Measurements from ENCODE around the gene MAP2K2. TPM values are rescaled to one million over a fixed set of nuclear protein-coding genes. Genes with fewer than 3 reads are reported as not detected.

Gene MAP2K2
- total RNA-seq, 5 donors from 2014 or later (not counting 1 experiment from before 2014, with no cell fraction given) = 101 to 152 (median 141) TPM

GRCh38 chr19:4096049-4096892, 27.7 kb downstream of the MAP2K2 start:
- Histone ChIP-seq H3K4me3 (ENCODE audit: control insufficient read depth in 1 of 2, extremely low read depth in 1 of 2, low read length in 1 of 2) (no peak overlapping the region), H3K4me1 (ENCODE audit: control insufficient read depth in 1 of 2, extremely low read depth in 1 of 2, insufficient read depth in 2 of 2, low read length in 2 of 2) (no peaks in the 10 kb centered on the region), H3K36me3 (ENCODE audit: control insufficient read depth in 2 of 2, extremely low read depth in 1 of 2, insufficient read depth in 1 of 2, low read length in 1 of 2) (peaks cover 26 to 49% of the 10 kb centered on the region in 2 donors), H3K27me3 (replicated peaks in 1 of 2; ENCODE audit: control insufficient read depth in 2 of 2, extremely low read depth in 1 of 2, insufficient read depth in 2 of 2, low read length in 1 of 2) (no peaks in the 10 kb centered on the region), H3K27ac (ENCODE audit: low read length) (no peak overlapping the region), H3K9me3 (no peaks in the 10 kb centered on the region)
- DNase-seq (no peak), ATAC-seq (replicated peaks in 1 of 4) (no peak)
- H3K9me3 Mint-ChIP-seq = no peaks in the 10 kb centered on the region
- H3K4me3 Mint-ChIP-seq = no peak overlapping the region
- H3K4me1 Mint-ChIP-seq = peaks cover 0 to 4% (median 0%) of the 10 kb centered on the region in 3 donors
- ChIA-PET POLR2A (no interaction called here), CTCF (no interaction called here)
- H3K36me3 Mint-ChIP-seq = peaks cover 15% of the 10 kb centered on the region
- WGBS (ENCODE audit: insufficient coverage) = 90% methylated on average over 28 of the region's 31 CpGs
- H3K27me3 Mint-ChIP-seq = no peaks in the 10 kb centered on the region
- no peak overlapping the region for H3K27ac Mint-ChIP-seq

DNA sequence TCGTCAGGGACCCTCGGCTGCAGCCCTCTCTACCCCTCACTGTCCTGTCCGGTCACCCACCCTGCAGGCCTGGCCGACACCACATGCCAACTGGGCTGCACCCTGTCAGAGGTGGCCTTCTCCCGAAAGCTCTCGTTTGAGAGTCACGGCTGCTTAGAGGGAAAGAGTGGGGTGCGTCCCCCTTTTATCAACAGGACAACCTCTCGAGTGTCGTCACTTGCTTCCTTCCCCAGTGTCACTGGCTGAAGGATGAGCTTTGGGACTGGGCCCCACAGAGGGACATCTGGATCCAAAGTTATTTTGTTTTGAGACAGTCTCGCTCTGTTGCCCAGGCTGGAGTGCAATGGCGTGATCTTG, 28.5 kb downstream of the MAP2K2 start:
- POLR2A ChIA-PET = no interaction called here
- no peak overlapping the region for H3K4me3 Mint-ChIP-seq
- CTCF ChIA-PET = no interaction called here

DNA sequence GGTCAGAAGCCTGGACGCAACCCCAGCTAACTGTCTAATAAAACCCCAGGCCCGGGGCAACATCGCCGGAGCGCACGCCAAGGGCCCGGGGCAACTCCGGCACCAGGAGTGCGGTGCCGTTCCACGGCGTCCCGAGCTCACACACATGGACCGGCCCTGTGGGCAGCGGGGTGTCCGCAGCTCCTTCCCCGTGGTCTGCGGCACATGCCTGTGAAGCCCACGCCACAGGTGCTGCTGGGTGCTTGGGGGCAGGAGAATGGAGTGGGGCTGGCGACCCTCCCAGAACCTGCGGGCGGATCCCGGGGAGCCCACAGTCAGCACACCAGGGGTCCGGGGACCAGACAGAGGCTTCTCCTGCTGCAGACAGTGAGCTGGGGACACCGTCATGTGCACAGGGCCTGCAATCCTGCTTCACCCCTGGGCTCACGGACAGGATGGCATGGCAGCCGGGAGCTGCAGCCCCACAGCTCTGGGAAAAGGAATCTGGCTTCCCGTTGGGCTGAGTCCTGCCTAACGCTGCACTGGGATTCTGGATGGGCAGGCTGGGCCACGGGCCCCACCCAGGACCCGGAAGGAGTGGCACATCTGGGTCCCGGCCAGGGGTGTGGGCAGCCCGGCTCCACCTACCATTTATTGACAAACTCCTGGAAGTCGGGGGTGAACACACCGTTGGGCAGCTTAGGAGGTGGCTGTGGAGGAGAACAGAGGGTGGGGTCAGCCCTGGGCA, 29.0 kb downstream of the MAP2K2 start:
- H3K4me1 Mint-ChIP-seq = peaks cover 0 to 6% (median 2%) of the 10 kb centered on the region in 3 donors
- POLR2A ChIA-PET = interaction anchor here in 1 of 2 donors (0.6 kb wide), 1 partner anchor 332 kb away, joined by 3 read pairs; the partner anchor contains the start of gene MRPL54
- H3K36me3 ChIP-seq (ENCODE audit: control insufficient read depth in 2 of 2, extremely low read depth in 1 of 2, insufficient read depth in 1 of 2, low read length in 1 of 2) = peaks cover 29 to 38% of the 10 kb centered on the region in 2 donors

More for the DNA sequence above, 28.5 kb downstream of the MAP2K2 start:
- Mint-ChIP-seq H3K36me3 (peaks cover 15% of the 10 kb centered on the region), H3K9me3 (no peaks in the 10 kb centered on the region), H3K27ac (no peak overlapping the region), H3K27me3 (no peaks in the 10 kb centered on the region), H3K4me1 (peaks cover 0 to 4% (median 0%) of the 10 kb centered on the region in 3 donors)
- peaks cover 26 to 43% of the 10 kb centered on the region in 2 donors for H3K36me3 ChIP-seq (ENCODE audit: control insufficient read depth in 2 of 2, extremely low read depth in 1 of 2, insufficient read depth in 1 of 2, low read length in 1 of 2)
- no peak overlapping the region for H3K4me3 ChIP-seq (ENCODE audit: control insufficient read depth in 1 of 2, extremely low read depth in 1 of 2, low read length in 1 of 2)
- no peaks in the 10 kb centered on the region for H3K4me1 ChIP-seq (ENCODE audit: control insufficient read depth in 1 of 2, extremely low read depth in 1 of 2, insufficient read depth in 2 of 2, low read length in 2 of 2)
- ATAC-seq (replicated peaks in 1 of 4) = no peak
- no peaks in the 10 kb centered on the region for H3K27me3 ChIP-seq (replicated peaks in 1 of 2; ENCODE audit: control insufficient read depth in 2 of 2, extremely low read depth in 1 of 2, insufficient read depth in 2 of 2, low read length in 1 of 2)
- H3K27ac ChIP-seq (ENCODE audit: low read length) = no peak overlapping the region
- 100% methylated on average over 5 of the region's 12 CpGs for WGBS (ENCODE audit: insufficient coverage)
- no peaks in the 10 kb centered on the region for H3K9me3 ChIP-seq
- DNase-seq = no peak

DNA sequence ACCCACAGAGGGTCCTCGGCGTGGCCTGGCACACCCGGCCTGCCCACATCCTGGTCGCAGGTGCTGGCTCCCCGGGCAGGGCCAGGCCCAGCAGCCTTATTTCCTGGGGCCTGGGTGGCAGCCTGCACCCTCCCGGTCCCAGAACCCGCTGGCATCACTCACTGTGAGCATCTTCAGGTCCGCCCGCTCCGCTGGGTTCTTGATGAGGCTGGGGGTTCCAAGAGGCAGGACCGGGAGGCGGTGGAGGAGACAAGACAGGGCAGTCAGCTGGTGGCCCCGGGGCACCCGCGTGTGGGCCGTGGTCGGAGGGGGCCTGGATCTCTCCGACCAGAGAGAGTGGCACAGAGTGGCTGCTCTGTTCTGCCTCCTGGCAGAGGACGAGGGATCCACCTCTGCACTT, 29.6 kb downstream of the MAP2K2 start:
- Histone ChIP-seq H3K27ac (ENCODE audit: low read length) (no peak overlapping the region), H3K27me3 (replicated peaks in 1 of 2; ENCODE audit: control insufficient read depth in 2 of 2, extremely low read depth in 1 of 2, insufficient read depth in 2 of 2, low read length in 1 of 2) (no peaks in the 10 kb centered on the region), H3K9me3 (no peaks in the 10 kb centered on the region), H3K36me3 (ENCODE audit: control insufficient read depth in 2 of 2, extremely low read depth in 1 of 2, insufficient read depth in 1 of 2, low read length in 1 of 2) (peaks cover 24 to 34% of the 10 kb centered on the region in 2 donors), H3K4me1 (ENCODE audit: control insufficient read depth in 1 of 2, extremely low read depth in 1 of 2, insufficient read depth in 2 of 2, low read length in 2 of 2) (peaks cover 4 to 10% of the 10 kb centered on the region in 2 experiments), H3K4me3 (ENCODE audit: control insufficient read depth in 1 of 2, extremely low read depth in 1 of 2, low read length in 1 of 2) (no peak overlapping the region)
- no peaks in the 10 kb centered on the region for H3K27me3 Mint-ChIP-seq
- no peak for ATAC-seq (replicated peaks in 1 of 4)
- WGBS (ENCODE audit: insufficient coverage) = 86% methylated on average over 18 of the region's 19 CpGs
- peaks cover 9% of the 10 kb centered on the region for H3K36me3 Mint-ChIP-seq
- DNase-seq = no peak
- no peaks in the 10 kb centered on the region for H3K9me3 Mint-ChIP-seq
- ChIA-PET CTCF (no interaction called here), POLR2A (no interaction called here)
- peaks cover 4 to 12% (median 8%) of the 10 kb centered on the region in 3 donors for H3K4me1 Mint-ChIP-seq
- H3K4me3 Mint-ChIP-seq = no peak overlapping the region
- H3K27ac Mint-ChIP-seq = no peak overlapping the region

More for the DNA sequence above, 29.0 kb downstream of the MAP2K2 start:
- Mint-ChIP-seq H3K4me3 (no peak overlapping the region), H3K27ac (no peak overlapping the region), H3K9me3 (no peaks in the 10 kb centered on the region), H3K36me3 (peaks cover 12% of the 10 kb centered on the region), H3K27me3 (no peaks in the 10 kb centered on the region)
- Histone ChIP-seq H3K4me1 (ENCODE audit: control insufficient read depth in 1 of 2, extremely low read depth in 1 of 2, insufficient read depth in 2 of 2, low read length in 2 of 2) (peaks cover under 1 to 4% of the 10 kb centered on the region in 2 experiments), H3K27ac (ENCODE audit: low read length) (no peak overlapping the region), H3K27me3 (replicated peaks in 1 of 2; ENCODE audit: control insufficient read depth in 2 of 2, extremely low read depth in 1 of 2, insufficient read depth in 2 of 2, low read length in 1 of 2) (no peaks in the 10 kb centered on the region), H3K4me3 (ENCODE audit: control insufficient read depth in 1 of 2, extremely low read depth in 1 of 2, low read length in 1 of 2) (no peak overlapping the region), H3K9me3 (no peaks in the 10 kb centered on the region)
- DNase-seq (no peak), ATAC-seq (replicated peaks in 1 of 4) (no peak)
- CTCF ChIA-PET = no interaction called here
- 94% methylated on average over 27 of the region's 35 CpGs for WGBS (ENCODE audit: insufficient coverage)

GRCh38 chr19:4093643-4094175, 30.2 kb downstream of the MAP2K2 start:
- ATAC-seq (replicated peaks in 1 of 4) = no peak
- H3K9me3 ChIP-seq = no peaks in the 10 kb centered on the region
- WGBS (ENCODE audit: insufficient coverage) = 95% methylated on average over 15 of the region's 18 CpGs
- no peak for DNase-seq
- no peaks in the 10 kb centered on the region for H3K27me3 Mint-ChIP-seq
- H3K27ac ChIP-seq (ENCODE audit: low read length) = no peak overlapping the region
- peaks cover 10 to 18% (median 14%) of the 10 kb centered on the region in 3 donors for H3K4me1 Mint-ChIP-seq
- no peak overlapping the region for H3K4me3 ChIP-seq (ENCODE audit: control insufficient read depth in 1 of 2, extremely low read depth in 1 of 2, low read length in 1 of 2)
- H3K4me3 Mint-ChIP-seq = no peak overlapping the region
- H3K27me3 ChIP-seq (replicated peaks in 1 of 2; ENCODE audit: control insufficient read depth in 2 of 2, extremely low read depth in 1 of 2, insufficient read depth in 2 of 2, low read length in 1 of 2) = no peaks in the 10 kb centered on the region
- peaks cover 22 to 28% of the 10 kb centered on the region in 2 donors for H3K36me3 ChIP-seq (ENCODE audit: control insufficient read depth in 2 of 2, extremely low read depth in 1 of 2, insufficient read depth in 1 of 2, low read length in 1 of 2)
- H3K9me3 Mint-ChIP-seq = no peaks in the 10 kb centered on the region
- POLR2A ChIA-PET = no interaction called here
- CTCF ChIA-PET = no interaction called here
- H3K27ac Mint-ChIP-seq = peak overlapping the region in 1 of 2 donors; percentile 64
- peaks cover 8 to 16% of the 10 kb centered on the region in 2 experiments for H3K4me1 ChIP-seq (ENCODE audit: control insufficient read depth in 1 of 2, extremely low read depth in 1 of 2, insufficient read depth in 2 of 2, low read length in 2 of 2)
- peaks cover 8% of the 10 kb centered on the region for H3K36me3 Mint-ChIP-seq

DNA sequence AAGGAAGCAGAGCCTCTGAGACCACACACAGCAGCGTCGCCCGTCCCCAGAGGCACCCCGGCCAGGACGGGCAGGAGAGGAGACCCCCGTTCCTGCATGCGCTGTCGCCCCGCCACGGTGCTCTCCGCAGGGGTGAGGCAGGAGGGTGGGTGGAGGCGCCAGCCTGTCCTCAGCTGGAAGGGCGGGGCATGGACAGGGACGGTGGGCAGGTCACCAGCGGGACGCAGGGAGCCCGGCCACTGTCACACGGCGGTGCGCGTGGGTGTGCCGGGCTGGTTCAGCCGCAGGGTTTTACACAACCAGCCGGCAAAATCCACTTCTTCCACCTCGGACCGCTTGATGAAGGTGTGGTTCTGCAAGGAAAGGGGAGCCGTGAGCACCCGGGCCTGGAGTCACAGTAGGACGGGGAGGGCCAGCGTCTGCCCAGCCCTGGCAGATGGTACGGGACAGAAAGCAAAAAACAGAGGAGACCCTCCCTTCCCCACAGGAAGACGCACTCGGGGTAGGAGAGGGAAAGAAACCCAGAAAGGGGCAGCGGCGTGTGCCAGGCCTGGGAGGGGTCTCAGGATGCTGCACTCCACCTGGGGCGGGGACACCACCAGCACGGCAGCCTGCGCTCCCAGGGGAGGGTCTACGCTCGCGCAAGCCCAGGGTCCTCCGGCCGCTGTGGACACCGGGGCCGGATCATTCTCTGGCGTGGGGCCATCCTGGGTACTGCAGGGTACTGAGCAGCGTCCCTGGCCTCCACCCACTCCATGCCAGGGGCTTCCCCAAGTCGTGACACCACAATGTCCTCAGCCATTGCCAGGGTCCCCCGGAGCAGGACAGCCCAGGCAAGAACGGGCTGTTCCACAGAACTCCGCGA, 33.3 kb downstream of the MAP2K2 start:
- POLR2A ChIA-PET = no interaction called here
- no peaks in the 10 kb centered on the region for H3K9me3 ChIP-seq
- H3K36me3 Mint-ChIP-seq = no peaks in the 10 kb centered on the region
- H3K27me3 Mint-ChIP-seq = no peaks in the 10 kb centered on the region
- no peak for ATAC-seq (replicated peaks in 1 of 4)
- no peak overlapping the region for H3K4me3 ChIP-seq (ENCODE audit: control insufficient read depth in 1 of 2, extremely low read depth in 1 of 2, low read length in 1 of 2)
- CTCF ChIA-PET = no interaction called here
- no peak for DNase-seq
- no peak overlapping the region for H3K4me3 Mint-ChIP-seq
- peaks cover 16 to 17% of the 10 kb centered on the region in 2 donors for H3K36me3 ChIP-seq (ENCODE audit: control insufficient read depth in 2 of 2, extremely low read depth in 1 of 2, insufficient read depth in 1 of 2, low read length in 1 of 2)
- no peaks in the 10 kb centered on the region for H3K27me3 ChIP-seq (replicated peaks in 1 of 2; ENCODE audit: control insufficient read depth in 2 of 2, extremely low read depth in 1 of 2, insufficient read depth in 2 of 2, low read length in 1 of 2)
- peak overlapping the region; percentile 95 to 96 for H3K27ac Mint-ChIP-seq
- 93% methylated on average over 21 of the region's 52 CpGs for WGBS (ENCODE audit: insufficient coverage)
- peak overlapping the region; percentile 74 for H3K27ac ChIP-seq (ENCODE audit: low read length)
- peaks cover 35 to 49% (median 43%) of the 10 kb centered on the region in 3 donors for H3K4me1 Mint-ChIP-seq
- H3K4me1 ChIP-seq (ENCODE audit: control insufficient read depth in 1 of 2, extremely low read depth in 1 of 2, insufficient read depth in 2 of 2, low read length in 2 of 2) = peaks cover 31 to 47% of the 10 kb centered on the region in 2 experiments
- no peaks in the 10 kb centered on the region for H3K9me3 Mint-ChIP-seq

Data from T-cell (primary cell).